B cell (primary cell): ENCODE data around the gene DBET. TPM values are rescaled to one million over a fixed set of nuclear protein-coding genes. Genes with fewer than 3 reads are reported as not detected.

ENCODE experiments used
- ATAC-seq: fragments of 200-7000 bp; cut with Tn5 transposase; one replicate; pipeline ENCODE4 v1.10.0; 2021; ENCODE audit warnings: low read depth, mild to moderate bottlenecking, moderate number of reproducible peaks, moderate library complexity
- CTCF ChIA-PET: fragments of 350-600 bp; sonication (Branson Sonifier 250); formaldehyde crosslinking; loops from one replicate; lab custom pipeline; 2021; ENCODE audit warnings: antibody characterized with exemption, inconsistent platforms; lab: Charles Lee
- POLR2A ChIA-PET: fragments of 350-600 bp; sonication (Branson Sonifier 250); formaldehyde crosslinking; loops from one replicate; lab custom pipeline; 2021; ENCODE audit warnings: antibody characterized with exemption; lab: Charles Lee
- DNase-seq: peaks from one replicate; pipeline ENCODE4 v3.0.0; 2013
- H2AFZ ChIP-seq: 2 replicates; pipeline ENCODE4 v1.6.1; 2012; ENCODE audit warnings: mild to moderate bottlenecking, low read depth, low read length; ENCODE audit not compliant: insufficient read depth, poor library complexity, severe bottlenecking
- H3K27ac ChIP-seq, 2 donors: 1 replicate in 1 of 2; 2 replicates in 1 of 2; pipeline ENCODE4 v1.5.1; 2012 to 2013; ENCODE audit warnings: low read length in 2 of 2, mild to moderate bottlenecking in 2 of 2, moderate library complexity in 1 of 2
- H3K27me3 ChIP-seq, 4 experiments: fragments of 200-600 bp in 1 of 4; sonication (generic) in 1 of 4; replicated peaks in 1 of 4; 1 replicate in 2 of 4; 2 replicates in 2 of 4; pipeline versions ENCODE4 v1.6.1 to v1.7.0; 2013 to 2016; ENCODE audit warnings: low read length in 3 of 4, mild to moderate bottlenecking in 2 of 4, mixed read lengths in 1 of 4, moderate library complexity in 1 of 4; ENCODE audit not compliant: insufficient read depth in 4 of 4, control insufficient read depth in 3 of 4; ENCODE audit errors: control extremely low read depth in 1 of 4
- H3K36me3 ChIP-seq, 2 experiments: replicated peaks in 1 of 2; 1 replicate in 1 of 2; 2 replicates in 1 of 2; pipeline versions ENCODE4 v1.6.1 to v1.7.1; 2013; ENCODE audit warnings: low read length in 1 of 2; ENCODE audit not compliant: insufficient read depth in 2 of 2, control insufficient read depth in 1 of 2; ENCODE audit errors: control extremely low read depth in 1 of 2, extremely low read depth in 1 of 2
- H3K4me1 ChIP-seq, 2 donors: fragments of 200-600 bp in 1 of 2; sonication (generic) in 1 of 2; 1 replicate in 1 of 2; 2 replicates in 1 of 2; pipeline versions ENCODE4 v1.5.1 to v1.6.1; 2013 to 2017; ENCODE audit warnings: low read length in 2 of 2; ENCODE audit not compliant: control insufficient read depth in 2 of 2, insufficient read depth in 2 of 2
- H3K4me2 ChIP-seq: replicated peaks from 2 replicates; pipeline ENCODE3; 2012; ENCODE audit warnings: mild to moderate bottlenecking, low read depth, low read length; ENCODE audit not compliant: poor library complexity, severe bottlenecking
- H3K4me3 ChIP-seq, 5 experiments: fragments of 200-600 bp in 1 of 5; sonication (generic) in 1 of 5; 1 replicate in 3 of 5; 2 replicates in 2 of 5; pipeline versions ENCODE4 v1.5.1 to v1.7.0; 2011 to 2016; ENCODE audit warnings: low read length in 4 of 5, mild to moderate bottlenecking in 4 of 5, low read depth in 2 of 5, control low read depth in 1 of 5, moderate library complexity in 1 of 5; ENCODE audit not compliant: insufficient read depth in 1 of 5; ENCODE audit errors: control extremely low read depth in 1 of 5, extremely low read depth in 1 of 5
- H3K79me2 ChIP-seq: fragments of 200-600 bp; sonication (generic); one replicate; pipeline ENCODE4 v1.6.0; 2016; ENCODE audit warnings: low read length; ENCODE audit not compliant: control insufficient read depth, insufficient read depth
- H3K9ac ChIP-seq: fragments of 200-600 bp; sonication (generic); 2 replicates; pipeline ENCODE4 v1.6.1; 2017; ENCODE audit warnings: mild to moderate bottlenecking, low read length, moderate library complexity
- H3K9me3 ChIP-seq, 3 donors: one replicate each; pipeline versions ENCODE4 v1.6.1 to v1.7.1; 2013; ENCODE audit warnings: low read length in 2 of 3; ENCODE audit not compliant: control insufficient read depth in 2 of 3, insufficient read depth in 1 of 3; ENCODE audit errors: control extremely low read depth in 1 of 3
- H4K20me1 ChIP-seq: 2 replicates; pipeline ENCODE4 v1.6.0; 2012; ENCODE audit warnings: mild to moderate bottlenecking, low read length; ENCODE audit not compliant: insufficient read depth, control insufficient read depth, poor library complexity, severe bottlenecking
- H3K27ac Mint-ChIP-seq: one replicate; pipeline ENCODE4 v1.8.0; 2021; ENCODE audit warnings: mixed read lengths
- H3K27me3 Mint-ChIP-seq: one replicate; pipeline ENCODE4 v1.8.0; 2021; ENCODE audit warnings: mixed read lengths
- H3K4me1 Mint-ChIP-seq: one replicate; pipeline ENCODE4 v1.8.0; 2021; ENCODE audit warnings: mixed read lengths
- H3K4me3 Mint-ChIP-seq: one replicate; pipeline ENCODE4 v1.8.0; 2021; ENCODE audit warnings: mixed read lengths
- H3K9me3 Mint-ChIP-seq: one replicate; pipeline ENCODE4 v1.8.0; 2022; ENCODE audit warnings: mixed read lengths; ENCODE audit not compliant: insufficient read depth
- EZH2 ChIP-seq: IDR thresholded peaks from 2 replicates; pipeline ENCODE4 v1.6.1; 2012; ENCODE audit warnings: borderline replicate concordance, low read depth, mild to moderate bottlenecking, moderate library complexity, low read length; ENCODE audit not compliant: insufficient read depth, poor library complexity, severe bottlenecking
- WGBS: methylation state at CpG from one replicate; pipeline ENCODE4 v1.1.5; 2013; ENCODE audit warnings: missing lambda C conversion rate; ENCODE audit not compliant: insufficient coverage; 5-methylcytosine and 5-hydroxymethylcytosine counted together
- intact Hi-C: fragments of 100-400 bp; cut with micrococcal nuclease; formaldehyde crosslinking; loops from one replicate; pipeline ENCODE4 v1.10.0; 2022
- polyA plus RNA-seq: library from polyadenylated mRNA; depleted of rRNA; stranded (reverse); fragments of >200 nt; gene quantifications from 2 replicates; pipeline ENCODE4 v1.2.3, GENCODE V29; 2012
- total RNA-seq, 2 donors: library from RNA; stranded (reverse); fragments of 120-200 nt in 1 of 2; gene quantifications; 1 replicate in 1 of 2; 2 replicates in 1 of 2; pipeline versions ENCODE4 v1.2.3 to v1.2.4, GENCODE V29; 2013 to 2022
- TF ChIP-seq, protein P1 (sequence below): fragments of 200-600 bp; IDR thresholded peaks from one replicate; pipeline ENCODE4 v1.8.0; 2022; ENCODE audit warnings: antibody characterized with exemption, mild to moderate bottlenecking

The DBET gene
- total and polyA plus RNA-seq, 2 donors (not counting 1 experiment from before 2014, with no cell fraction given), result not detected

DNA sequence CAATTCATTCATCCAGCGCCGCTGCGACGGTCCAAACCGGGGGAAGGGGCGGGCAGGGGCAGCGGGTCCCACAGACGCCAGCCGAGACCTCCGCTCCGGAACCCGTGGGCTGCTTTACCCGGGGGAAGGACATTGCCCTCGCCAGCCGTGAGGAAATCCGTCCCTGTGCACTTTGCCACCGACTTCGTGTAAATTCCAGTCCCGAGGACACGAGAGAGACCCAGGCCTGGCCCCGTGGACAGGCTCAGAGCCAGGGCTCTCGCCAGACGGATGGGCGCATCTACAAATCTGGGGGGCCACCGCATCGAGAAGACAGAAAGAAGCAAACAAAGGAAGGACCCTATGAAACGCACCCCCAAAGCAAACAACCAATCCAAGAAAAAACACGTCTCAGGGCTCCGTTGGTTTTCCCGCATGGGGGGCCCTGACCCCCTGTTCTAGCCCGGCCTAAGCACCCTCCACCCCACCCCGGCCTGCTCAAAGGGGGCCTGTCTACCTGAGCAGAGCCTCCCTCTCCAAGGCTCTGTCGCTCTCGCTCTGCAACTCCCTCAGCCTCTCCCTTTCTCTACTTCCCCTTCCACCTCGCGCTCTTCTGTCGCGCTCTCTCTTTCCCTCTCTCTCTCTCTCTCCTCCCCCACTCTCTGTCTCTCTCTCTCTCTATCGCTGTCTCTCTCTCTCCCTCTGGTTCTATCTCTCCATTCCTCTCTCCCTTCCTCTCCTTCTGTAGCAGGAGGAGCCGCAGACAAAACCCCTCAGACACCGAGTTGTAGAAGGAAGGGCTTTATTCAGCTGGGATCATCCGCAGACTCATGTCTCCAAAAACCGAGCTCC lies 48.5 kb upstream of the DBET start:
- CTCF ChIA-PET, result no interaction called here

More for the DNA sequence above, 48.5 kb upstream of the DBET start:
- H3K36me3 ChIP-seq, result no peaks in the 10 kb centered on the region
- H3K9ac ChIP-seq, result no peak overlapping the region
- H3K27ac ChIP-seq, result no peak overlapping the region
- peak overlapping the region; percentile 66 for H3K4me3 Mint-ChIP-seq
- H3K27ac Mint-ChIP-seq, result no peak overlapping the region
- 13% methylated on average over 42 of the region's 43 CpGs for WGBS
- ATAC-seq (no peak), DNase-seq (no peak)
- peak overlapping the region; percentile 52 for H3K4me2 ChIP-seq
- H3K79me2 ChIP-seq, result no peaks in the 10 kb centered on the region
- no peaks in the 10 kb centered on the region for H4K20me1 ChIP-seq
- POLR2A ChIA-PET, result no interaction called here
- no peak overlapping the region for H3K4me3 ChIP-seq
- intact Hi-C loops, result no loop called here
- peaks cover 14% of the 10 kb centered on the region for H3K4me1 Mint-ChIP-seq
- peaks cover 3 to 22% of the 10 kb centered on the region in 2 donors for H3K4me1 ChIP-seq
- peaks cover 0 to 65% (median 27%) of the 10 kb centered on the region in 4 experiments for H3K27me3 ChIP-seq
- no peaks in the 10 kb centered on the region for H3K9me3 Mint-ChIP-seq
- H3K27me3 Mint-ChIP-seq, result peaks cover 63% of the 10 kb centered on the region
- peaks cover 0 to 56% (median 0%) of the 10 kb centered on the region in 3 donors for H3K9me3 ChIP-seq
- no peak overlapping the region for H2AFZ ChIP-seq
- TF ChIP-seq, protein P1, sequence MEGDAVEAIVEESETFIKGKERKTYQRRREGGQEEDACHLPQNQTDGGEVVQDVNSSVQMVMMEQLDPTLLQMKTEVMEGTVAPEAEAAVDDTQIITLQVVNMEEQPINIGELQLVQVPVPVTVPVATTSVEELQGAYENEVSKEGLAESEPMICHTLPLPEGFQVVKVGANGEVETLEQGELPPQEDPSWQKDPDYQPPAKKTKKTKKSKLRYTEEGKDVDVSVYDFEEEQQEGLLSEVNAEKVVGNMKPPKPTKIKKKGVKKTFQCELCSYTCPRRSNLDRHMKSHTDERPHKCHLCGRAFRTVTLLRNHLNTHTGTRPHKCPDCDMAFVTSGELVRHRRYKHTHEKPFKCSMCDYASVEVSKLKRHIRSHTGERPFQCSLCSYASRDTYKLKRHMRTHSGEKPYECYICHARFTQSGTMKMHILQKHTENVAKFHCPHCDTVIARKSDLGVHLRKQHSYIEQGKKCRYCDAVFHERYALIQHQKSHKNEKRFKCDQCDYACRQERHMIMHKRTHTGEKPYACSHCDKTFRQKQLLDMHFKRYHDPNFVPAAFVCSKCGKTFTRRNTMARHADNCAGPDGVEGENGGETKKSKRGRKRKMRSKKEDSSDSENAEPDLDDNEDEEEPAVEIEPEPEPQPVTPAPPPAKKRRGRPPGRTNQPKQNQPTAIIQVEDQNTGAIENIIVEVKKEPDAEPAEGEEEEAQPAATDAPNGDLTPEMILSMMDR, result no peak
- no peak for TF ChIP-seq EZH2
